Gastroesophageal sphincter (tissue), 4 donors: ENCODE results near the gene POLR1B. TPM values are rescaled to one million over a fixed set of nuclear protein-coding genes. Genes with fewer than 3 reads are reported as not detected.

ENCODE experiments used
- ATAC-seq: fragments of 150-250 bp; one replicate; pipeline ENCODE4 v1.9.1; 2016; ENCODE audit warnings: mild to moderate bottlenecking, moderate library complexity
- H3K27ac ChIP-seq, 4 donors: fragments of 200-600 bp; sonication (generic) in 3 of 4; 1 replicate in 3 of 4; 2 replicates in 1 of 4; pipeline ENCODE4 v1.5.1; 2016 to 2019
- H3K27me3 ChIP-seq: fragments of 200-600 bp; sonication (generic); one replicate; pipeline ENCODE4 v1.5.1; 2019
- H3K36me3 ChIP-seq, 2 donors: fragments of 200-600 bp; sonication (generic); one replicate each; pipeline ENCODE4 v1.5.1; 2019; ENCODE audit warnings: control low read depth in 1 of 2
- H3K4me1 ChIP-seq, 3 donors: fragments of 200-600 bp; sonication (generic); 1 replicate in 2 of 3; 2 replicates in 1 of 3; pipeline ENCODE4 v1.5.1; 2016 to 2019; ENCODE audit warnings: control low read depth in 2 of 3
- H3K4me3 ChIP-seq, 2 donors: fragments of 200-600 bp; sonication (generic); one replicate each; pipeline ENCODE4 v1.5.1; 2019; ENCODE audit warnings: mild to moderate bottlenecking in 1 of 2, moderate library complexity in 1 of 2
- H3K9me3 ChIP-seq, 3 donors: fragments of 200-600 bp; sonication (generic); one replicate each; pipeline ENCODE4 v1.5.1; 2017 to 2019; ENCODE audit warnings: control low read depth in 2 of 3
- EP300 ChIP-seq: sonication (generic); formaldehyde crosslinking; IDR thresholded peaks from one replicate; pipeline ENCODE4 v1.6.1; 2017; ENCODE audit warnings: antibody characterized with exemption, mild to moderate bottlenecking
- POLR2A ChIP-seq, 2 donors: fragments of 450-650 bp; IDR thresholded peaks; one replicate each; pipeline ENCODE4 v1.6.1; 2017; ENCODE audit warnings: antibody characterized with exemption in 2 of 2, mild to moderate bottlenecking in 2 of 2, moderate library complexity in 1 of 2
- POLR2AphosphoS5 ChIP-seq: sonication (generic); formaldehyde crosslinking; IDR thresholded peaks from one replicate; pipeline ENCODE4 v1.6.1; 2017; ENCODE audit warnings: antibody characterized with exemption
- WGBS, 2 donors: methylation state at CpG; one replicate each; pipeline ENCODE4 v1.1.5; 2018; ENCODE audit warnings: low coverage in 1 of 2; 5-methylcytosine and 5-hydroxymethylcytosine counted together
- total RNA-seq, 4 donors: library from RNA; depleted of rRNA; stranded (reverse); fragments of >200 nt; gene quantifications; one replicate each; pipeline ENCODE4 v1.1.0, GENCODE V29; 2016
- TF ChIP-seq, protein P1 (sequence below), 4 experiments: fragments of 200-600 bp in 2 of 4; fragments of 450-650 bp in 2 of 4; sonication (generic) in 1 of 4; IDR thresholded peaks; one replicate each; pipeline ENCODE4 v1.5.1; 2017 to 2019; ENCODE audit warnings: antibody characterized with exemption in 4 of 4, mild to moderate bottlenecking in 2 of 4, moderate library complexity in 2 of 4

Gene POLR1B
- total RNA-seq, 4 donors from 2014 or later: 11.7 to 21.5 (median 13.3) TPM

DNA sequence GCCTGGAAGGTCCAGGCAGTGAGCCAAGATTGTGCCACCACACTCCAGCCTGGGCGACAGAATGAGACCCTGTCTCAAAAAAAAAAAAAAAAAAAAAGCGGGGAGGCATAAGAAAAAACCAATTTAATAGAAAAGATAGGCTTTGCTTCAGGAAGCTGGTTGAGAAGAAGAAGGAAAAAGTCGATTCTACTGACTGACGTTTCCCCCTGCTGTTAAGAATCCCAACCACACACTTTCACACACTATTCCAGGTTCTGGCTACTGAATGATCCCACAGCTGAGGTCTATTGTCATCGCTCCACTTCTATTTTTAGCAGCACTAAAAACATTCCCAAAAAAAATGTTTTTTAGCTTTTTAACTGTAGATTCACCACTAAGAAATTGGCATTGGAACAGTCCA, 35.5 kb downstream of the POLR1B start:
- Histone ChIP-seq H3K4me1 (peaks cover 0 to 9% (median 0%) of the 10 kb centered on the region in 3 donors), H3K9me3 (no peaks in the 10 kb centered on the region), H3K27ac (no peak overlapping the region), H3K27me3 (no peaks in the 10 kb centered on the region), H3K36me3 (peaks cover 0 to 40% of the 10 kb centered on the region in 2 donors), H3K4me3 (no peak overlapping the region)
- TF ChIP-seq EP300: no peak
- TF ChIP-seq POLR2AphosphoS5: no peak
- TF ChIP-seq POLR2A (IDR thresholded peaks at IDR 0.05): no peak
- TF ChIP-seq, protein P1, sequence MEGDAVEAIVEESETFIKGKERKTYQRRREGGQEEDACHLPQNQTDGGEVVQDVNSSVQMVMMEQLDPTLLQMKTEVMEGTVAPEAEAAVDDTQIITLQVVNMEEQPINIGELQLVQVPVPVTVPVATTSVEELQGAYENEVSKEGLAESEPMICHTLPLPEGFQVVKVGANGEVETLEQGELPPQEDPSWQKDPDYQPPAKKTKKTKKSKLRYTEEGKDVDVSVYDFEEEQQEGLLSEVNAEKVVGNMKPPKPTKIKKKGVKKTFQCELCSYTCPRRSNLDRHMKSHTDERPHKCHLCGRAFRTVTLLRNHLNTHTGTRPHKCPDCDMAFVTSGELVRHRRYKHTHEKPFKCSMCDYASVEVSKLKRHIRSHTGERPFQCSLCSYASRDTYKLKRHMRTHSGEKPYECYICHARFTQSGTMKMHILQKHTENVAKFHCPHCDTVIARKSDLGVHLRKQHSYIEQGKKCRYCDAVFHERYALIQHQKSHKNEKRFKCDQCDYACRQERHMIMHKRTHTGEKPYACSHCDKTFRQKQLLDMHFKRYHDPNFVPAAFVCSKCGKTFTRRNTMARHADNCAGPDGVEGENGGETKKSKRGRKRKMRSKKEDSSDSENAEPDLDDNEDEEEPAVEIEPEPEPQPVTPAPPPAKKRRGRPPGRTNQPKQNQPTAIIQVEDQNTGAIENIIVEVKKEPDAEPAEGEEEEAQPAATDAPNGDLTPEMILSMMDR (IDR thresholded peaks at IDR 0.05): no peak
- no peak for ATAC-seq
- 41 to 44% methylated on average over 4 of the region's 5 CpGs for WGBS, 2 donors

DNA sequence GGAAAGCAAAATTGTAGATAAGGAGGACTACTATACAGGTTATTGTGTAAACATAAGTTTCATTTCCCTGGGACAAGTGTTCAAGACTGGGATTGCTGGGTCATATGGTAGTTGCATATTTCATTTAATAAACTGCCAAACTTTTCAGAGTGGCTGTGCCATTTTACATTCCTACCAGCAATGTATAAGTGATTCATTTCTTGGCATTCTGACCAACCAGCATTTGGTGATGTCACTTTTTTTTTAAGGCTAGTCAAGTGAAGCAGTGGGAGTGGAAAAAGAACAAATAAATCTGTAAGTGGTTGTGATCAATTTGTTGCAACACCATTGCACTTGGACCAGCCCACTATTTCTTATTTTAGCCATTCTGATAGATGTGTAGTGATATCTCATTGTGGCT, 37.0 kb downstream of the POLR1B start:
- peaks cover 0 to 19% (median 0%) of the 10 kb centered on the region in 3 donors for H3K4me1 ChIP-seq
- no peak for ATAC-seq
- H3K9me3 ChIP-seq: no peaks in the 10 kb centered on the region
- H3K4me3 ChIP-seq: no peak overlapping the region
- H3K27me3 ChIP-seq: no peaks in the 10 kb centered on the region
- H3K27ac ChIP-seq: no peak overlapping the region
- H3K36me3 ChIP-seq: peaks cover 0 to 25% of the 10 kb centered on the region in 2 donors
- no peak for TF ChIP-seq EP300
- TF ChIP-seq, protein P1 (IDR thresholded peaks at IDR 0.05): no peak
- TF ChIP-seq POLR2AphosphoS5: no peak
- no peak for TF ChIP-seq POLR2A (IDR thresholded peaks at IDR 0.05)

DNA sequence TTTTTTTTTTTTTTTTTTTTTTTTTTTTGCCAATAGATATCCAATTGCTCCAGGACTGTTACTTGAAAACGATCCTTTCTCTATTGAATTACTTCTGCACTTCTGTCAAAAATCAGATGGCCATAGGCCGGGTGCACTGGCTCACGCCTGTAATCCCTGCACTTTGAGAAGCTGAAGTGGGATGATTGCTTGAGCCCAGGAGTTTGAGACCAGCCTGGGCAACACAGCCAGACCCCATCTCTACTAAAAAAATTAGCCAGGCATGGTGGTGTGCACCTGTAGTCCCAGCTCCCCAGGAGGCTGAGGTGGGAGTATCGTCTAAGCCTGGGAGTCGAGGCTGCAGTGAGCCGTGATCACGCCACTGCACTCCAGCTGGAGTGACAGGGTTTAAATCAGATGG, 37.8 kb downstream of the POLR1B start:
- Histone ChIP-seq H3K4me1 (peaks cover 0 to 22% (median 3%) of the 10 kb centered on the region in 3 donors), H3K9me3 (no peaks in the 10 kb centered on the region), H3K27ac (no peak overlapping the region), H3K27me3 (no peaks in the 10 kb centered on the region), H3K36me3 (peaks cover 0 to 17% of the 10 kb centered on the region in 2 donors), H3K4me3 (no peak overlapping the region)
- whole genome bisulfite sequencing, 2 donors: 70 to 90% methylated on average over 2 to 7 of the region's 7 CpGs
- no peak for ATAC-seq
- TF ChIP-seq, protein P1 (IDR thresholded peaks at IDR 0.05): no peak
- TF ChIP-seq EP300: no peak
- TF ChIP-seq POLR2AphosphoS5: no peak
- no peak for TF ChIP-seq POLR2A (IDR thresholded peaks at IDR 0.05)

DNA sequence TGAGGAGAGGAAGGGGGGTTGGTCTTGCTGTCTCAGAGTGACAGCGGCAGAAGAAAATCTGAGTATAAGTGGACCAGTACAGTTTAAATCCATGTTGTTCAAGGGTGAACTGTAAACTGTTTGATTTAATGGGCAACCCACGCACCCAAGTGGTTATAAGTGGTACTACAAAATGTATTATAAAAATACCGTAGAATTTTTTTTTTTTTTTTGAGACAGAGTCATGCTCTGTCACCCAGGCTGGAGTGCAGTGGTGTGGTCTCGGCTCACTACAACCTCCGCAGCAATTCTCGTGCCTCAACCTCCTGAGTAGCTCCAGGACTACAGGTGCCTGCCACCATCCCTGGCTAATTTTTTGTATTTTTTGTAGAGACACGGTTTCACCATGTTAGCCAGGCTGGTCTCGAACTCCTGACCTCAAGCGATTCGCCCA, 40.1 kb downstream of the POLR1B start:
- Histone ChIP-seq H3K36me3 (peaks cover 0 to 16% of the 10 kb centered on the region in 2 donors), H3K4me3 (no peak overlapping the region), H3K9me3 (no peaks in the 10 kb centered on the region), H3K27me3 (no peaks in the 10 kb centered on the region), H3K27ac (no peak overlapping the region), H3K4me1 (peaks cover 0 to 39% (median 11%) of the 10 kb centered on the region in 3 donors)
- ATAC-seq: no peak
- 32 to 38% methylated on average over 6 to 10 of the region's 10 CpGs for WGBS, 2 donors
- TF ChIP-seq, protein P1 (IDR thresholded peaks at IDR 0.05): peak; percentile 48 to 67 (median 64)
- TF ChIP-seq EP300: no peak

DNA sequence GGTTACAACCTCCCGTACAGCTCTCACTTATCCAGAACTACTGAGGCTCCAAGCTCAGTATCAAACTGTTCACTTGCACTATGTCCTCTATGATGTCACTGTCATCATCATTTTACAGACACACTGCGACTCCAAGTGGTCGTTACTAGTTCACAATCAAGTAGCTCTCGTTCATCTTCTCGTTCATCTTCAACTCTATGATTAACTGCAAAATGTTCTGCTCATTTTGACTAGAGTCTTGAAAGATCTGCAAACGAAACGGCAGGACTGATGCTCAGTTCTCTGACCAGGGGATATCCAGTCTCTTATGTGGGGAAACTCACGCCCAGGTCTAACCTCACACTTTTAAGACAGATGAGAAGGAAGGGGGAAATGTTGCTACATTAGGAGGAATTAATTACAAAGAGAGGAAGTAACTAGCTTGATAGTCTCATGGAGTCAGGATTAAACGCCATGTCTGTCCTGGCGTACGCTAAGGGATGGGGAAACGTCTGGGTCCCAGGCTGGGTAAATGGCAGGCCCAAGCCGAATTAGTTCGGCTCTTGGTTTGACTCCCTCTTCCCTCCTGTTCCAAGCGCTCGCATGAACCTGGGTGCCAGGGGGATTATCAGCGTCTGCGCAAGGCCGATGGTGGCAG, 41.4 kb downstream of the POLR1B start:
- ATAC-seq: no peak
- Histone ChIP-seq H3K4me1 (peaks cover 0 to 42% (median 11%) of the 10 kb centered on the region in 3 donors), H3K27ac (peak overlapping the region; percentile 77 to 91 (median 90)), H3K27me3 (no peaks in the 10 kb centered on the region), H3K36me3 (peaks cover 0 to 28% of the 10 kb centered on the region in 2 donors), H3K4me3 (peak overlapping the region; percentile 71 to 81), H3K9me3 (no peaks in the 10 kb centered on the region)
- no peak for TF ChIP-seq EP300
- TF ChIP-seq POLR2AphosphoS5: no peak
- TF ChIP-seq POLR2A (IDR thresholded peaks at IDR 0.05): no peak
- TF ChIP-seq, protein P1 (IDR thresholded peaks at IDR 0.05): no peak
- 39 to 50% methylated on average over 6 to 10 of the region's 19 CpGs for WGBS, 2 donors
